Skin epidermis (tissue), 12 donors: ENCODE data around the gene PDXP.

Experiments
- H3K27ac ChIP-seq, 21 experiments: fragments of 200-600 bp; sonication (generic) in 11 of 21; one replicate each; pipeline ENCODE4 v1.5.0; 2020; ENCODE audit warnings: mild to moderate bottlenecking in 3 of 21, inconsistent platforms in 2 of 21, moderate library complexity in 2 of 21
- H3K4me3 ChIP-seq, 7 experiments: fragments of 200-600 bp; sonication (generic) in 2 of 7; one replicate each; pipeline ENCODE4 v1.5.0; 2020; ENCODE audit warnings: inconsistent platforms in 2 of 7, mild to moderate bottlenecking in 2 of 7, moderate library complexity in 1 of 7

The PDXP gene

DNA sequence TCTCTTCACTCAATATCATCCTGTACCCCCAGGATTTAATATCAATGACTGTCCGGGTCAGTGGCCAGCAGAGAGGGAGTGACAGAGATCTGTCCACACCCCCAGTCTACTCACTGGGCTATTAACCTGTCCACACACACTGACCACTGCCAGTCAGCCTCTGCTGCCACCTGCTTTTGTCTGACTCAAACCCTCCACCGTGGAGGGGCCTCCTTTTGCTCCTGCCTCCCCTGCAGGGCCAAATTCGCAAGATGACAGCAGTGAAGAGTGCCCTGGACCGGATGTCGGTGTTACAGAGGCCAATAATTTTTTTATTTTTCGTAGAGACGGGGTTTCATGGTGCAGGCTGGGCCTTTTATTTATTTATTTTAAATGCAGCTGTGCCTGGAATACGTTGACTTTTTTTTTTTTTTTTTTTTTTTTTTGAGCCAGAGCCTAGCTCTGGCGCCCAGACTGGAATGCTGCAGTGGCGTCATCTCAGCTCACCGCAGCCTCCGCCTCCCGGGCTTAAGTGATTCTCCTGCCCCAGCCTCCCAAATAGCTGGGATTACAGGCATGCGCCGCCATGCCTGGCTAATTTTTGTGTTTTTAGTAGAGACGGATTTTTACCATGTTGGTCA, 5.1 kb downstream of the PDXP start:
- H3K27ac ChIP-seq, result no peak overlapping the region
- no peak overlapping the region for H3K4me3 ChIP-seq

DNA sequence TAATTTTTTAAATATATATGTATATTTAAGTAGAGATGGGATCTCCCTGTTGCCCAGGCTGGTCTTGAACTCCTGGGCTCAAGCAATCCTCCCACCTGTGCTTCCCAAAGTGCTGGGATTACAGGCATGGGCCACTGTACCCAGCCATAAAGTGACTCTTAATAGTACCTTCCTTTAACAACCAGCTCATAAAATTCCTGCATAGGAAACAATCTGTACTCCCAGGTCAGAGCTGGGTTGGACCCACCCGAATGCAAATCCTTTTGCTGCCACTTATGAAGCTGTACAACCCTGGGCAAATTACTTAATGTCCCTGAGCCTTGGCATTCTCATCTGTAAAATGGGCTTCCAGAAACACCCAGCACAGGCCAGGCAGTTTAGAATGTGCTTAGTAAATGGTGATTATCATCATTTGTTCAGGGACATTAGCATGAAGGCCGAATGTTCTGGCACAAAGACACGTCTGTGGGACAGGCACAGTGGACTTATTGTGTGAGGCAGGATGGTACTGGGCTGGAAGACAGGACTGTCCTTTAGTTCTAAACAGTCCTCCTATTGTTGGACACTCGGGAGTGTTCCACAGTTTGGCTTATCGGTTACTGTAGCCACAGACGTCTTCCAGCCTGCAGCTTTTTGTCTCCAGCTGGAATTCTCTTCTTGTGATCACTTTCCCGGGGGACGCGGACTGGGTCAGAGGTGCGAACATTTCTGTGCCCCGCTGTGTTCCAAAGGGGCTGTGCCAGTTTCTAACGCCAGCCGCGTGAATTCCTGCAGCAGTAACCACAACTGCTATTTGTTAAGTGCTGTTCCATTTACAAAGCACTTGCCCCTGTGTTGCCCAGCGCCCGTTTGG, 6.0 kb downstream of the PDXP start:
- Histone ChIP-seq H3K27ac (no peak overlapping the region), H3K4me3 (no peak overlapping the region)

DNA sequence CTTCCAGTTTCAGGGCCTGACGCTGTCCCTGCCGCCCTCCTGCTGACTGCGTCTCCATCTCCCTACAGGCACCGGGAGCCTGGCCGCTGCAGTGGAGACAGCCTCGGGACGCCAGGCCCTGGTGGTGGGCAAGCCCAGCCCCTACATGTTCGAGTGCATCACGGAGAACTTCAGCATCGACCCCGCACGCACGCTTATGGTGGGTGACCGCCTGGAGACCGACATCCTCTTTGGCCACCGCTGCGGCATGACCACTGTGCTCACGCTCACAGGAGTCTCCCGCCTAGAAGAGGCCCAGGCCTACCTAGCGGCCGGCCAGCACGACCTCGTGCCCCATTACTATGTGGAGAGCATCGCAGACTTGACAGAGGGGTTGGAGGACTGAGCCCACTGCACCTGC, 7.0 kb downstream of the PDXP start:
- Histone ChIP-seq H3K4me3 (no peak overlapping the region), H3K27ac (no peak overlapping the region)

DNA sequence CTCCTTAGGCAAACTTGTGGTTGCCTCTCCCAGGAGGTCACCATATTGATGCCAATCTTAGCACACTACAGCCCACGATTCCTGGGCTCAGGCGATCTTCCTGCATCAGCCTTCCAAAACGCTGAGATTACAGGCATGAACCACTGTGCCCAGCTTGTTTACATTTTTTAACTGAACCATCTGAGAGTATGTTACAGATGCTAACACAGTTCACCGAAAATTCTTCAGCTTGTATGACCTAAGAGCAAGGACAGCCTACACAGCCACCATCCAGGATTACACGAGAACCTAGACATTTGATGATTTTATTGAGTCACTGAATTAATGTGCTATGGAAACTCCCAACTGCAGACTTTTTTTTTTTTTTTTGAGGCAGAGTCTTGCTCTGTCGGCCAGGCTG, 11.1 kb downstream of the PDXP start:
- Histone ChIP-seq H3K4me3 (no peak overlapping the region), H3K27ac (no peak overlapping the region)

DNA sequence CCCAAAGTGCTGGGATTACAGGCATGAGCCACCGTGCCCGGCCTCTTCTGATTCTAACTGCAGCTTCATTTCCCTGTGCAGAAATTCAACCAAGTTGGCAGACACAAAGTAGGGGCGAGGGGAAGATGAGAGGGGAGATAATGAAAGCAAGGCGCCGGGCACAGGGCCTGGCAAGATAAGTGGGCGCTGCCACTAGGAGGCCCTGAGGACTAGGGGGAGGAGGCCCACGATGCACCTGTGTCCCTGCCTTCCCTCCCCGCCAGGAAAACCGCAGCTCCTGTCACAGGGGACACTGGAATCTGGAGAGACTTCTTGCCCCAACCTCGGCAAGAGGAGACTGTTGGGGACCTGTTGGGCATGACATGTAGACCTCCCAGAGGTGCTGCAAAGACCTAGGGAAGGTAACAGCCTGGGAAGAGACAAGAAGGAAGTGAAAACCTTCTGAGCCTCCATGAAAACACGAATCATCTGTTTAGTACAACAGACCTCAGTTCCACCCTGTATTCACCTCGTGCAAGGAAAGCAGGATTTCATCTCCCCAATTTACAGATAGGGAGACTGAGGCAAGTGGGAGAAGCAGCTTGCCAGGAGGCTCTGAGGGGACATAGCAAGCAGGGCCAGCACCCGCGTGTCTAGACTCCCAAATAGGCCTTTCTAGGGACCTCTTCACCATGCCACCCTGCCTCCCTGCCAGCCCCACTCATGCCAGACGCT, 13.8 kb downstream of the PDXP start:
- Histone ChIP-seq H3K27ac (peak overlapping the region in 6 of 21 experiments; percentile 1 to 91 (median 48)), H3K4me3 (no peak overlapping the region)

DNA sequence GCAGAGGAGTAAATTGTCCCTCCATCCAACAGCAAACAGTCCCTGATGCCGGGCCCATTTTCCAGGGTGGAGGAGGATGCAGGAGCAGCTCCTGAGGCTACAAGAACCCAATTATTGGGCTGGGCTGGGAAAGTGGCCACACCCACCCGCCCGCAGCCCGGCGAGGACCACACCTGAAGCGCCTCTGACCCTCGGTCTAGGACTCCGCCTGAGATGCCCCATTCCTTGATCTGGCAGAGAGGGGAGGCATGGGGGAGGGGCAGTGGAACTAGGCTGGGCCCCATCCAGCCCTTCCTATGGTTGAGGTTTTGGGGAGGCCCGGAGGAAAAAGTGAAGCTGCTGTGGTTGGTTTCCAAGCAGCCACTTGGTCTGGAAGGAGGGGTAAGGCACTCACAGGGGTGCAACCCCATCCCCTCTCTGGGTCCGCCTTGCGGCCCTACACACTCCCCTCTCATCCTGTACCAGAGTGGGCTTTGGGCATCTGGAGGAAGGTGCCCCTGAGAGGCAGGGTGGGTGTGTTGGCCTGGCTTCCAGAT, 14.5 kb downstream of the PDXP start:
- no peak overlapping the region for H3K4me3 ChIP-seq
- H3K27ac ChIP-seq, result peak overlapping the region in 12 of 21 experiments; percentile 6 to 91 (median 78)

DNA sequence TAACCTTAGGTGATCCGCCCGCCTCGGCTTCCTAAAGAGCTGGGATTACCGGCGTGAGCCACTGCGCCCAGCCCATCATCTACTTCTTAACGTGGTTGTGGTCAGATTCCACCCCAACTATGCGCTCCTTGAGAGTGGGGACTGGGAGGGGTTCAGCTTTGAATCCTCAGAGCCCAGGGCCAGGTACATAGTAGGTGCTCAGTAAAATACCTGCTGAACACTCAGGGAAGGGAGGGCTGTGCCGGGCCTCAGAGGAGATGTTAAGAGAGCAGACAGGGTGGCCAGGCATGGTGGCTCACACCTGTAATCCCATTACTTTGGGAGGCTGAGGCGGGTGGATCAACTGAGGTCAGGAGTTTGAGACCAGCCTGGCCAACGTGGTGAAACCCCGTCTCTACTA, 15.7 kb downstream of the PDXP start:
- H3K4me3 ChIP-seq, result no peak overlapping the region
- H3K27ac ChIP-seq, result peak overlapping the region in 20 of 21 experiments; percentile 35 to 96 (median 86)

DNA sequence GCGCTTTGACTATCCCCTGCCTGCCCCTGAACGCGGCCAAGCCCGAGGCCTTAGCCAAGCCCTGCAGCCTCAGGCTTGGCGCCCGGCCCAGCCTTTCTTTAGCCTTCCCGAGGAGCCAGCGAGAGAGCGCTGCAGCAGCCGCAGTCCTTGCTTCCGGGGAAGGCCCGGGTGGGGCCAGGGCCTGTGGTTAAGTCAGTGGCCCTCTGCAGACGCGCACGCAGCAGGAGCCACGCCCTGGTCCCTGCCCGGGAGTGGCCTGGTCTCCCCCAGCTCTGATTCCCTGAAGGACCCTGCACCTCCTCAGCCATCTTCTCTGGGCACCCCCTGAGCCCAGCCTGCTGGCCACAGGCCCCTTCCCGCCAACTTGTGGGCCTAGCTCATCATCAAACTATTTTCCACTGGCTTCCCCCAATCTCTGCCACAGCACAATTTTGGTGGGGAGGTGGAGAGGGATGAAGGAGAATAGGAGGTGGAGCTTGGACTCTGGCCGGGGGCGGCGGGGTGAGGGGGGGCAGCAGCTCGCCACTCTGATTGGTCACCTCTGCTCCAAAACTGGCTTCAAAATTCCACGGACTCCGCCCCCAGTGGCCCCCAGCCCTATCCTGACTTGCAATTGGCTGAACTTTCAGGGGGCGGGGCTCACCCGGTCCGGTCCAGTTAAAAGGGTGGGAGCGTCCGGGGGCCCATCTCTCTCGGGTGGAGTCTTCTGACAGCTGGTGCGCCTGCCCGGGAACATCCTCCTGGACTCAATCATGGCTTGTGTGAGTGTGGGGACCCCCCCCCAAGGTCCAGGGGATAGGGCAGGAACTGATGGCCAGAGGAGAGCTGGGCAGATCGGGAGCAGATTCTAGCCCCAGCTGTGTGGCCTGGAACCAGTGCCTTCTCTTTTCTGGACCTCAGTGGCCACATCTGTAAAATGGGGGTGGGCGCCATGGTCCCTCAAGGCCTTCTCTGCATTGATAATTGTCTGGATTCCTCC, 16.7 kb downstream of the PDXP start, which contains the start of gene LGALS1:
Gene LGALS1, plus strand, starts transcription at position 686 of the 979 bp plus-strand sequence. Its CDS starts 67 bp downstream, at position 753.
- peak within 1 kb of the TSS in 20 of 21 experiments; percentile 71 to 96 (median 86) for H3K27ac ChIP-seq
- H3K4me3 ChIP-seq, result peak within 1 kb of the TSS; percentile 45 to 68 (median 53)

DNA sequence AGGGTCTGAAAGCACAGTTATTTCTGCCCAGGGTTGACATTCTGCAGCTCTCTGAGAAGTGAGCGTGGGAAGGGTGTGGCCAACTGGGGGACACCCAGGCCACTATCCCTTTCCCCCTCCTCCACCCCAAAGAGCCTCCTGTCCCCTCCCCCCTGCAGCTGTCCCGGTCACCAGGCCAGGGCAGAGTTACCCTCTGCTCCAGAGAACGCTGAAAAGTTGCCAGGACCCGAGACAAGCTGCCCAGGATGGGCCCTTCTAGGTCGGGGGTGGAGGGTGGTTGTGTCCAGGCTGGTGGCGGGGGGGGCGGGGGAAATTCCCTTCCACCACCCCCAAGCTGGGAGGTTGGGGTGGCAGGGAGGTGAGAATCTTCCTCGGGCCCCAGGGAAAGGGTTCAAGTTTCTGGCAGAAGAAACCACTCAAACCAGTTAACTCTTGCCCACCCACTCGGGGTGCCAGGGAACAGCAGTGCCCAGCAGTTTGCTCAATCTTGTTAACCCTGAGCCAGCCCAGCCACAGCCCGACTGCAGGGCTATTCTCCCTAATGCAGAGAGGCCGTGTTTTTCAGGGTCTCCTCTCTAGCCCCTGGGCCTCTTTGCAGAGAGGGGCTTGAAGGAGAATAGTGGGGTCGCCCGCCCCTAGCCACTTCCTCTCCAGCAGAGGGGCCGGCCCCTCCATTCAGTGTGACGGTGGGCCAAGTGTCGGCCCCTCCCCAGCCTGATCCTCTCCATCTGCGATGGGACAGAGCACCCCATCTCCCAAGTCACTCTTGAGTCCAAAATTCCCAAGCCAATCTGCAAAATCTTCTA, 17.6 kb downstream of the PDXP start:
- Histone ChIP-seq H3K4me3 (peak overlapping the region; percentile 45 to 68 (median 53)), H3K27ac (peak overlapping the region in 20 of 21 experiments; percentile 71 to 96 (median 86))

DNA sequence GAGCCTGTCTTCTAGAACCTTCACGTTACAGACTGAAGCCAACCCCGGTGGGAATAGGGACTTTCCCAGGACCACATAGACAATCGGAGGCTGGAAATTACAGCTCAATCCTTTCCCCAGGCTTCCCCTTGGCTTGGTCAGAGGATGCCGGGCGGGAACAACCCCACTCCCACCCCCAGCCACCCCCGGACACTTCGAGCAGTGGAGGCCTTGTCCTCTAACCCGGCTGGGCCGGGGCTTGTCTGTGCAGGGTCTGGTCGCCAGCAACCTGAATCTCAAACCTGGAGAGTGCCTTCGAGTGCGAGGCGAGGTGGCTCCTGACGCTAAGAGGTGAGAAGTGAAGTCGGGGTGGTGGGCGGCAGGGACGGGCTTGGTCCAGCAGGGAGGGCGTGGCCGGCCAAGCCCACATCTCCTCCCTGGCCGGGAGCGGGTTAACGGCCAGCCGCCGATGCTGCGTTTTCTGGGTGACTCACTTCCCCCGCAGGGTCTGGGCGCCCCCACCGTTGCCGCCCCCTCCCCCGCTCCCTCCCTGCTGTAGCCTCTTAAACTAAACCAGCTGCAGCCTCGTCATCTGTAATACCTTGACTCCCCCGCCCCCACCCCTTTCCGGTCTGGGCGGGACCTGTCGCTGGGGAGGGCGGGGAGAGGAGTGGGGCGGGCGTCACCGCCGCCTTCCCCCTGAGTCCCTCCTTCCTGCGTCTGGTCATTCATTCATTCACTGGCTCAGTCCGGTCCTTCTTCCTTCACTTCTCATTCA, 18.4 kb downstream of the PDXP start:
- H3K4me3 ChIP-seq, result peak overlapping the region; percentile 45 to 68 (median 53)
- H3K27ac ChIP-seq, result peak overlapping the region in 20 of 21 experiments; percentile 71 to 96 (median 86)

DNA sequence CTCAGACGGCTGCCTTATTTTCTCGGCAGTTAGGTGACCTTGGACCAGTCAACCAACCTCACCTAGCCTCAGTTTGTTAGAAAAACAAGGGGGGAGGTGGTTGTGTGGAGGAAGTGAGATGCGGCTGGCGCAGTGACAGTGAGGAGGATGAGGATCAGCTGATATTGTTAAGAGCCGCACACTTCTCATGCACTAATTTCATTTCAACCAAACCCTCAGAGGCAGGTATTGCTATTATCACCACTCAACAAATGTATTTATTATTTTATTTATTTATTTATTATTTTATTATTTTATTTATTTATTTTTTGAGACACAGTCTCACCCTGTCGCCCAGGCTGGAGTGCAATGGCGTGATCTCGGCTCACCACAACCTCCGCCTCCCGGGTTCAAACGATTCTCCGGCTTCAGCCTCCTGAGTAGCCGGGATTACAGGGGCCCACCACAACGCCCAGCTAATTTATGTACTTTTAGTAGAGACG, 19.0 kb downstream of the PDXP start:
- Histone ChIP-seq H3K4me3 (peak overlapping the region; percentile 45 to 68 (median 53)), H3K27ac (peak overlapping the region in 17 of 21 experiments; percentile 71 to 96 (median 89))

DNA sequence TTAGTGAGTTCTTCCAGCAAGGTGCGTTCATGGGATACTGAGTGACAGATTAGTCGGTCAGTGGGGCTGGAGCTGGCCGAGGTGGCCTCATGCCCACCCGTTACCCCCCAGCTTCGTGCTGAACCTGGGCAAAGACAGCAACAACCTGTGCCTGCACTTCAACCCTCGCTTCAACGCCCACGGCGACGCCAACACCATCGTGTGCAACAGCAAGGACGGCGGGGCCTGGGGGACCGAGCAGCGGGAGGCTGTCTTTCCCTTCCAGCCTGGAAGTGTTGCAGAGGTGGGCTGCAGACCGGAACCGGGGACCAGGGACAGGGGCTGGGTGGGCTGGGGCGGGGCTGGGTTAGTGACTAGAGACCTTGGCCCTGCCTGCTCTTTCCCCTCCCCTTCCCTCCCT, 19.8 kb downstream of the PDXP start:
- Histone ChIP-seq H3K4me3 (no peak overlapping the region), H3K27ac (peak overlapping the region in 6 of 21 experiments; percentile 14 to 93 (median 85))

DNA sequence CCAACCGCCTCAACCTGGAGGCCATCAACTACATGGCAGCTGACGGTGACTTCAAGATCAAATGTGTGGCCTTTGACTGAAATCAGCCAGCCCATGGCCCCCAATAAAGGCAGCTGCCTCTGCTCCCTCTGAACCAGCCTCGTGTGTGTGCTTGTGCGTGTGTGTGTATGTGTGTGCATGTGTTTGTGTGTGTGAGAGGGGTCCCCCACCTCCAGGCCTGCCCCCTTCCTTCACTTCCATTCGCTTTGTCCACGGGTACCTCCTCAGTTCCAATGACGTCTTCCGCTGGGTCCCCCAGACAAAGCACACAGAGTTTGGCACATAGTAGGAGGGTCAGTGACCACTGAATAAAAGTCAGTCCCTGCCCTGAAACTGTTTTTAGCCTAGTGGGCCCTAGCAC, 21.1 kb downstream of the PDXP start:
- Histone ChIP-seq H3K4me3 (no peak overlapping the region), H3K27ac (peak overlapping the region in 1 of 21 experiments; percentile 16)

DNA sequence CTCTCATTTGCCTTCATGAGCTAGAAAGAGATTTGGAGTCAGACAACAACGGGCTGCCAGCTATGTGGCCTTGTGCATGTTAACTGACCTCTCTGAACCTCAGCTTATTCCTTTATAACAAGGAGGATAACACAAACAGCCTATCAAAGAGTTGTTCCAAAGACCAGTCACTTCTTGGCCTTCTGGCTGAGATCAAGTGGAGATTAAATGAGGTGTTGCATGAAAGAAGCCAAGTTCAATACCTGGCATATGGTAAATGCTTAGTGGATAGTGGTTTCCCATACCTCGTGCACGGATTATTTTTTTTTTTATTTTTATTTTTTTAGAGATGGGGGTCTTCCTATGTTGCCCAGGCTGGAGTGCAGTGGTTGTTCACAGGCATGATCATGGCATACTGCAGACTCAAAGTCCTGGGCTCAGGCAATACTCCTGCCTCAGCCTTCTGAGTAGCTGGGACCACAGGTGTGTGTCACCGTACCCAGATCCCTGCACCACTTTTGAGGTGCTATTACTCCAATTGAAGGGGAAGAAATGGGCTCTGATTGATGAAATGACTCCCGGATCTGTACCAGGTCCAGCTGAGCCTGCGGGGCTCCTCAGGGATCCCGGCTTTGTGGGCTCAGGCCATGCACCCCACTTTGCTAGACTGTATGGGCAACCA, 21.8 kb downstream of the PDXP start:
- peak overlapping the region in 2 of 21 experiments; percentile 16 to 35 for H3K27ac ChIP-seq
- H3K4me3 ChIP-seq, result no peak overlapping the region

DNA sequence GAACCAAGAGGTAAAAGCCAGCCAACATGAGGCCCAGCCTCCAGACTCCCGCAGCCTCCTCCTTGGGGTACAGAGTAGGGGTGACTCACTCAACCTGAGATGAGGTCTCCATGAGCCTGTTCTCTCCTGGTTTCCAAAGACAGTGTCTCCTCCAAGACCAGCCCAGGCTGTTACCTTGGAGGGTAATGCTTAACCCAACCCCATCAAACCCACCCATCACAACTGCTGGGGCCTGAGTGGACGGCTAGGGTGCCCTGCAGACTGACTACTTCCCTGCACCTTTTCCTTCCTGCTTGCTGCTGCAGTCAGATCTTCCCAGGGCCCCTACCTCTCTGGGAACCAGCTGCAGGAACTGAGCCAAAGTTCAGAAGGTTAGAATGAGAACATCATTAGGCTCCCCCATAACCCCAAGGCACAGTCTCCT, 22.5 kb downstream of the PDXP start:
- peak overlapping the region in 4 of 21 experiments; percentile 9 to 35 (median 26) for H3K27ac ChIP-seq

DNA sequence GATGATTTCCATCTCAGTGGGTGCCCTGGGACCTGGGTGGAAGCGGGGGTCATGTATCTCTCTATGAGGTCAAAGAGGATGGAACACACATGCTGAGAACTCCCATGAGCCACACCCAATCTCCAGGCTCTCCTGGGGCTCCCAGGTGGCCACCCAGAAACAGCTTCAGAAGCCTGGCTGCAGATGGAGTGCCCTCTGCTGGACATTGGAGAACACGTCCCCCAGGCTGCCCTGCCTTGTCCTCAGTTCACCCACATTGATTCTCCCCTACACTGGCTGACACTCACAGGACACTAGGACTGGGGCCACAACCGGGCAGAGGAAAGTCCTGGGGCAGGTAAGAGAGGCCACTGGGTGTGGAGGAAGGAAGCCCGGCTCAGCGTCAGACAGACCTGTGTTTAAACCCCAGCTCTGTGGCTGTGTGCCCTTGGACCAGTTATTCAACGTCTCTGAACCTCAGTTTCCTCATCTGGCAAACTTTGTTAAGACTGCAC, 23.1 kb downstream of the PDXP start:
- peak overlapping the region in 1 of 21 experiments; percentile 29 for H3K27ac ChIP-seq

More for the DNA sequence above, 22.5 kb downstream of the PDXP start:
- H3K4me3 ChIP-seq, result no peak overlapping the region

More for the DNA sequence above, 23.1 kb downstream of the PDXP start:
- no peak overlapping the region for H3K4me3 ChIP-seq
